Natural killer cell (primary cell): ENCODE data around the gene MMP12. TPM values are rescaled to one million over a fixed set of nuclear protein-coding genes. Genes with fewer than 3 reads are reported as not detected.

Experiments
- ATAC-seq, 3 donors: fragments of 150-1000 bp in 2 of 3; fragments of 200-7000 bp in 1 of 3; cut with Tn5 transposase; 1 replicate in 1 of 3; 2 replicates in 2 of 3; pipeline ENCODE4 v1.10.0; 2021; ENCODE audit warnings: mild to moderate bottlenecking in 2 of 3, moderate library complexity in 2 of 3
- DNase-seq, 2 donors: peaks; one replicate each; pipeline versions ENCODE4 v3.0.0 to v3.0.0-alpha.2; 2013 to 2021; ENCODE audit warnings: mixed read lengths in 1 of 2
- H3K27ac ChIP-seq: one replicate; pipeline ENCODE4 v1.5.1; 2013; ENCODE audit warnings: mild to moderate bottlenecking, low read length
- H3K27me3 ChIP-seq: one replicate; pipeline ENCODE4 v1.6.1; 2013; ENCODE audit warnings: low read length; ENCODE audit not compliant: control insufficient read depth, insufficient read depth
- H3K36me3 ChIP-seq: one replicate; pipeline ENCODE4 v1.6.1; 2013; ENCODE audit warnings: low read length; ENCODE audit not compliant: control insufficient read depth, insufficient read depth
- H3K4me1 ChIP-seq: one replicate; pipeline ENCODE4 v1.6.1; 2013; ENCODE audit warnings: low read length; ENCODE audit not compliant: control insufficient read depth, insufficient read depth
- H3K4me3 ChIP-seq: one replicate; pipeline ENCODE4 v1.5.1; 2013; ENCODE audit warnings: low read length
- H3K9me3 ChIP-seq: one replicate; pipeline ENCODE4 v1.6.1; 2013; ENCODE audit warnings: low read length; ENCODE audit not compliant: control insufficient read depth, insufficient read depth
- H3K27ac Mint-ChIP-seq, 2 donors: one replicate each; pipeline ENCODE4 v1.8.0; 2022; ENCODE audit warnings: mild to moderate bottlenecking in 2 of 2, mixed read lengths in 2 of 2, moderate library complexity in 1 of 2
- H3K27me3 Mint-ChIP-seq, 2 donors: one replicate each; pipeline ENCODE4 v1.8.0; 2022; ENCODE audit warnings: low read depth in 2 of 2, mixed read lengths in 2 of 2
- H3K36me3 Mint-ChIP-seq: one replicate; pipeline ENCODE4 v1.8.0; 2022; ENCODE audit warnings: mixed read lengths
- H3K4me1 Mint-ChIP-seq, 2 donors: one replicate each; pipeline ENCODE4 v1.8.0; 2022; ENCODE audit warnings: mixed read lengths in 2 of 2
- H3K4me3 Mint-ChIP-seq: one replicate; pipeline ENCODE4 v1.8.0; 2022; ENCODE audit warnings: mild to moderate bottlenecking, moderate library complexity, mixed read lengths
- H3K9me3 Mint-ChIP-seq, 2 donors: one replicate each; pipeline ENCODE4 v1.8.0; 2022; ENCODE audit warnings: mixed read lengths in 2 of 2
- WGBS: methylation state at CpG from one replicate; pipeline ENCODE4 v1.1.7; 2013; ENCODE audit warnings: missing lambda C conversion rate; ENCODE audit not compliant: insufficient coverage; 5-methylcytosine and 5-hydroxymethylcytosine counted together
- intact Hi-C: fragments of 100-400 bp; cut with micrococcal nuclease; formaldehyde crosslinking; loops from one replicate; pipeline ENCODE4 v1.14.2; 2022
- total RNA-seq, 4 donors: library from RNA; stranded (reverse); fragments of 120-200 nt in 1 of 4; gene quantifications; one replicate each; pipeline versions ENCODE4 v1.2.3 to v1.2.4, GENCODE V29; 2013 to 2022
- TF ChIP-seq, protein P1 (sequence below): fragments of 200-600 bp; IDR thresholded peaks from one replicate; pipeline ENCODE4 v1.8.0; 2022; ENCODE audit warnings: antibody characterized with exemption

MMP12 gene
- total RNA-seq, 3 donors from 2014 or later (not counting 1 experiment from before 2014, with no cell fraction given) = not detected

DNA sequence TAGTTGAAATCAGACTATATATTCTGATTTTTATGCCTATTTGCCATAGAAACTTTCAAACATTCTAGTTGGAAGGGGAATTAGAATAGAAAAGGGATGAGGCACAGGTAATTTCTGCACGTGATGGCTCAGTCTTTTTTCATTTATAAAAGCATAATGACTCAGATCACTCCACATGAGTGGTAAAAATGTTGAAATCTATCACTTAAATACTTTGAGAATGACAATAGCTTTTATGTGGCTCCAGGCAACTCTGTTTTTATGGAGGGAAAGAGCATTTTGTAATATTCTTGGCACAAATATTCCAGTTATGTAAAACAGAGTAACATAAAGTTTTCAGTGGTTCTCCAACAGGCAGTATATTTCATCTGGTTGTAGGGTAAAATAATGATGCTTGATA lies 25.5 kb downstream of the MMP12 start:
- Histone ChIP-seq H3K4me1 (no peaks in the 10 kb centered on the region), H3K4me3 (no peak overlapping the region), H3K9me3 (no peaks in the 10 kb centered on the region), H3K27ac (no peak overlapping the region), H3K36me3 (no peaks in the 10 kb centered on the region), H3K27me3 (no peaks in the 10 kb centered on the region)
- no peaks in the 10 kb centered on the region for H3K4me1 Mint-ChIP-seq
- ATAC-seq (no peak), DNase-seq (no peak)
- H3K27me3 Mint-ChIP-seq = peaks cover 0 to 3% of the 10 kb centered on the region in 2 donors
- no peak overlapping the region for H3K4me3 Mint-ChIP-seq
- intact Hi-C loops = no loop called here
- H3K36me3 Mint-ChIP-seq = no peaks in the 10 kb centered on the region
- no peak overlapping the region for H3K27ac Mint-ChIP-seq
- TF ChIP-seq, protein P1, sequence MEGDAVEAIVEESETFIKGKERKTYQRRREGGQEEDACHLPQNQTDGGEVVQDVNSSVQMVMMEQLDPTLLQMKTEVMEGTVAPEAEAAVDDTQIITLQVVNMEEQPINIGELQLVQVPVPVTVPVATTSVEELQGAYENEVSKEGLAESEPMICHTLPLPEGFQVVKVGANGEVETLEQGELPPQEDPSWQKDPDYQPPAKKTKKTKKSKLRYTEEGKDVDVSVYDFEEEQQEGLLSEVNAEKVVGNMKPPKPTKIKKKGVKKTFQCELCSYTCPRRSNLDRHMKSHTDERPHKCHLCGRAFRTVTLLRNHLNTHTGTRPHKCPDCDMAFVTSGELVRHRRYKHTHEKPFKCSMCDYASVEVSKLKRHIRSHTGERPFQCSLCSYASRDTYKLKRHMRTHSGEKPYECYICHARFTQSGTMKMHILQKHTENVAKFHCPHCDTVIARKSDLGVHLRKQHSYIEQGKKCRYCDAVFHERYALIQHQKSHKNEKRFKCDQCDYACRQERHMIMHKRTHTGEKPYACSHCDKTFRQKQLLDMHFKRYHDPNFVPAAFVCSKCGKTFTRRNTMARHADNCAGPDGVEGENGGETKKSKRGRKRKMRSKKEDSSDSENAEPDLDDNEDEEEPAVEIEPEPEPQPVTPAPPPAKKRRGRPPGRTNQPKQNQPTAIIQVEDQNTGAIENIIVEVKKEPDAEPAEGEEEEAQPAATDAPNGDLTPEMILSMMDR = no peak
- WGBS = no CpG with 5 or more reads among the region's 1 CpG
- H3K9me3 Mint-ChIP-seq = peaks cover 2 to 10% of the 10 kb centered on the region in 2 donors

DNA sequence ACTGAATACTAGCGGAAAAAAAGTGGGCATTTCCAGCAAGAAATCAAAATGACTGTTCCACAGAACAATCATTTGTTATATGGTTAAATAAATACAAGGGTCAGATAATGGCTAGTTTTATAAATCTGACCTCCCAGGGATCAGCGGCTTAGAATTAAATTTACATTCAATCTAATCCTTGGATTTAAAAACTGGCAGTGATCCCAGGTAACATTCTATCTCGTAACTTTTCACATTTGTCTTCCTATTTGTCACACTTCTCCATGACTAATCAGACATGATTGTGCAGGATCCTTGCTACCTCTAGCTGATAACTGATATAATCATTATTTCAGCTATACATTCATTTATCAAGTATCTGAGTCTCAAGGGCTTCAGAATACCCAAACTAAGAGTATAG lies 28.5 kb downstream of the MMP12 start:
- WGBS = 81% methylated on average over 3 of the region's 3 CpGs
- Histone ChIP-seq H3K36me3 (no peaks in the 10 kb centered on the region), H3K9me3 (no peaks in the 10 kb centered on the region), H3K27ac (no peak overlapping the region), H3K4me3 (no peak overlapping the region), H3K27me3 (no peaks in the 10 kb centered on the region), H3K4me1 (no peaks in the 10 kb centered on the region)
- ATAC-seq (no peak), DNase-seq (no peak)
- H3K27ac Mint-ChIP-seq = no peak overlapping the region
- peaks cover 3 to 7% of the 10 kb centered on the region in 2 donors for H3K27me3 Mint-ChIP-seq
- intact Hi-C loops = no loop called here
- TF ChIP-seq, protein P1 = no peak
- H3K36me3 Mint-ChIP-seq = no peaks in the 10 kb centered on the region
- no peak overlapping the region for H3K4me3 Mint-ChIP-seq
- H3K4me1 Mint-ChIP-seq = no peaks in the 10 kb centered on the region
- H3K9me3 Mint-ChIP-seq = peaks cover 2 to 9% of the 10 kb centered on the region in 2 donors

DNA sequence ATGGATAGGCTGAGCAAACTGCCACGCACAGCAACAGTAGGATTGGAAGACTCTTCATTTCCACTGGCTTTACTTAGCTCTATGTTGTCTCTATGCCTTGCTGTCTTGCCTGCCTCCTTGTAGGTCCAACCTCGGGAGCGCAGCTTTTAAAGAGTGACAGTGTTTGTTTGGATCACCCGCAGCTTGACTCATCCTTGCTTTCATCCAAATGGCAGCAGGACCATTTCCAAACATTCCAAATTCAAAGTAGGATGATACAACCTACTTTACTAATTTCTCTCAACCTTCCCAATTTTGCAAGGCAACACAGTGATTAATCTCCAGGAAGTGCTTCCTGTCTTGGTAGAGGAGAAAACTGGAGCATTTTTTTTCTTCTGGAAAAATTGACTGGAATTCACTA lies 31.3 kb downstream of the MMP12 start, which contains the start of gene MMP3:
TSS of gene MMP3 (minus strand) at position 121 of the 400 bp plus-strand sequence. CDS start at position 58, 63 bp downstream.
- ATAC-seq (no peak), DNase-seq (no peak)
- Histone ChIP-seq H3K27me3 (no peaks in the 10 kb centered on the region), H3K27ac (no peak within 1 kb of the TSS), H3K4me1 (no peaks in the 10 kb centered on the region), H3K36me3 (no peaks in the 10 kb centered on the region), H3K9me3 (no peaks in the 10 kb centered on the region), H3K4me3 (no peak within 1 kb of the TSS)
- WGBS = 83% methylated on average over 4 of the region's 4 CpGs
- intact Hi-C loops = no loop called here
- TF ChIP-seq, protein P1 = no peak
- H3K4me1 Mint-ChIP-seq = no peaks in the 10 kb centered on the region
- peaks cover 3 to 7% of the 10 kb centered on the region in 2 donors for H3K27me3 Mint-ChIP-seq
- no peak within 1 kb of the TSS for H3K4me3 Mint-ChIP-seq
- H3K9me3 Mint-ChIP-seq = peaks cover 2 to 4% of the 10 kb centered on the region in 2 donors
- no peaks in the 10 kb centered on the region for H3K36me3 Mint-ChIP-seq
- no peak within 1 kb of the TSS for H3K27ac Mint-ChIP-seq

DNA sequence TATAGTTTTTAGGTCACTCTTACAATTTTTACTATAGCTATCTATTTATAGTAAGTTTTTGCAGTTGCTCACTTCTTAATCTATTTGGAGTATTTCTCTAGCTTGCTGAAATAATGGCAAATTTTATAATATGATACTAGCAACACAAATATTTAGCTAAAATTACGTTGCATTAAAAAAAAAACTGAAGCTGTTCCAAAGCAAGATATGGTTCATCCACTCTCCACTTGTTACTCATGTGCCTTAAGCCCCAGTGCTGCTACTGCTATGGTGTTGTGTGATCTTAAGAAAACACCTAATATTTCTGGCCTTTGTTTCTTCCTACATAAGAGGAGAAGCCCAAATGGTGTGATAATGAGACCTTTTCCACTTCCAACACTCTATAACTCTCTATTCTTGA lies 31.9 kb downstream of the MMP12 start:
- Histone ChIP-seq H3K27me3 (no peaks in the 10 kb centered on the region), H3K36me3 (no peaks in the 10 kb centered on the region), H3K27ac (no peak overlapping the region), H3K4me1 (no peaks in the 10 kb centered on the region), H3K9me3 (no peaks in the 10 kb centered on the region), H3K4me3 (no peak overlapping the region)
- ATAC-seq = no peak
- DNase-seq = no peak
- Mint-ChIP-seq H3K9me3 (peaks cover 2 to 5% of the 10 kb centered on the region in 2 donors), H3K27ac (no peak overlapping the region), H3K27me3 (peaks cover 3 to 7% of the 10 kb centered on the region in 2 donors), H3K4me3 (no peak overlapping the region), H3K4me1 (no peaks in the 10 kb centered on the region), H3K36me3 (no peaks in the 10 kb centered on the region)
- 60% methylated on average over 1 of the region's 1 CpG for WGBS
- TF ChIP-seq, protein P1 = no peak
- intact Hi-C loops = no loop called here
